Vagina (tissue), 2 donors: Measurements from ENCODE around the gene SUSD6. TPM values are rescaled to one million over a fixed set of nuclear protein-coding genes. Genes with fewer than 3 reads are reported as not detected.

Experiments
- DNase-seq, 2 donors: peaks; one replicate each; pipeline ENCODE4 v3.0.0-alpha.2; 2017; ENCODE audit errors: extremely low spot score in 2 of 2
- H3K27ac ChIP-seq: fragments of 200-600 bp; sonication (generic); one replicate; pipeline ENCODE4 v1.5.1; 2019
- H3K27me3 ChIP-seq: fragments of 200-600 bp; sonication (generic); one replicate; pipeline ENCODE4 v1.5.1; 2019
- H3K36me3 ChIP-seq, 2 donors: fragments of 200-600 bp; sonication (generic); one replicate each; pipeline ENCODE4 v1.5.1; 2017 to 2019
- H3K4me1 ChIP-seq: fragments of 200-600 bp; sonication (generic); one replicate; pipeline ENCODE4 v1.5.1; 2019
- H3K4me3 ChIP-seq, 2 donors: fragments of 200-600 bp; sonication (generic); 1 replicate in 1 of 2; 2 replicates in 1 of 2; pipeline ENCODE4 v1.5.1; 2016 to 2019
- H3K9me3 ChIP-seq: fragments of 200-600 bp; sonication (generic); one replicate; pipeline ENCODE4 v1.5.1; 2019
- POLR2A ChIP-seq, 2 donors: fragments of 450-650 bp; IDR thresholded peaks; one replicate each; pipeline ENCODE4 v1.6.1; 2017; ENCODE audit warnings: antibody characterized with exemption in 2 of 2, mild to moderate bottlenecking in 2 of 2, moderate library complexity in 2 of 2
- POLR2AphosphoS5 ChIP-seq, 2 donors: sonication (generic); formaldehyde crosslinking; IDR thresholded peaks; one replicate each; pipeline ENCODE4 v1.9.0; 2017; ENCODE audit warnings: antibody characterized with exemption in 2 of 2, mild to moderate bottlenecking in 2 of 2, low read depth in 1 of 2; ENCODE audit not compliant: insufficient read depth in 1 of 2
- intact Hi-C: fragments of 100-400 bp; cut with DNase I; formaldehyde crosslinking; loops from one replicate; pipeline ENCODE4 v1.15.1; 2023
- total RNA-seq: library from RNA; depleted of rRNA; stranded (reverse); fragments of >200 nt; gene quantifications from one replicate; pipeline ENCODE4 v1.2.3, GENCODE V29; 2016
- TF ChIP-seq, protein P1 (sequence below), 3 experiments: fragments of 450-650 bp in 2 of 3; fragments of 200-600 bp in 1 of 3; sonication (generic) in 1 of 3; IDR thresholded peaks; one replicate each; pipeline ENCODE4 v1.5.1; 2017 to 2019; ENCODE audit warnings: antibody characterized with exemption in 3 of 3, mild to moderate bottlenecking in 2 of 3, moderate library complexity in 2 of 3

Gene SUSD6
- total RNA-seq, 1 donor from 2014 or later = 36.6 TPM

DNA sequence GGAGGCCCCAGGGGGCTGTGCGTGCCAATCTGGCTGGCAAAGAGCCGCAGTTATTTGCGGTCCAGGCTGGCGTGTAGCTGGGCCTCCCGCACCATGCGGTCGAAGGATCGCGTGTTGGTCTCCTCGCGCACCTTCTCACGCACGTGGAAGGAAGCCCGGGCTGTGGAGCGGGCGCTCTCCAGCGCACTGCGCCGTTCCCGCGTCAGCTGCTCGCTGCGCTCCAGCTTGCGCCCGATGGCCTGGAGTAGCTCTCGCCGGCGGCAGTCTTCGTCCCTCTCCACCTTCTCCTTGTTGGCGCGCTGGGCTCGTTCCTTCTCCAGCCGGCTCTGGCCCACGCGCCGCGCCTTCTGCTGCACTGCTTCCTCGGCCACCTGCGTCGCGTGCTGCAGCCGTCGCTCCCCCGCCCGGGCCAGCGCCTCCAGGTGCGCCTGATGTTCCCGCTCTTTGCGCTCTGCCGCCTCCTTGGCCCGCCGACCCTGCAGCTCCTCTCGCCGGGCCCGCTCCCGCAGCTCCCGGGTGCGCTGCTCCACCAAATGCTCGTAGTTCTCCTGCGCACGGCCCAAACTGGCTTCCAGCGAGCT, 39.9 kb upstream of the SUSD6 start:
- intact Hi-C loops = loop anchor here (10.0 kb wide), 1 partner anchor 1013 kb away; no protein-coding TSS in a partner anchor
- DNase-seq = no peak
- H3K4me3 ChIP-seq = peak overlapping the region; percentile 28 to 53
- H3K36me3 ChIP-seq = no peaks in the 10 kb centered on the region
- no peak for TF ChIP-seq POLR2AphosphoS5 (IDR thresholded peaks at IDR 0.05; ENCODE audit: insufficient read depth in 1 of 2, low read depth in 1 of 2)
- no peak for TF ChIP-seq POLR2A (IDR thresholded peaks at IDR 0.05)
- TF ChIP-seq, protein P1, sequence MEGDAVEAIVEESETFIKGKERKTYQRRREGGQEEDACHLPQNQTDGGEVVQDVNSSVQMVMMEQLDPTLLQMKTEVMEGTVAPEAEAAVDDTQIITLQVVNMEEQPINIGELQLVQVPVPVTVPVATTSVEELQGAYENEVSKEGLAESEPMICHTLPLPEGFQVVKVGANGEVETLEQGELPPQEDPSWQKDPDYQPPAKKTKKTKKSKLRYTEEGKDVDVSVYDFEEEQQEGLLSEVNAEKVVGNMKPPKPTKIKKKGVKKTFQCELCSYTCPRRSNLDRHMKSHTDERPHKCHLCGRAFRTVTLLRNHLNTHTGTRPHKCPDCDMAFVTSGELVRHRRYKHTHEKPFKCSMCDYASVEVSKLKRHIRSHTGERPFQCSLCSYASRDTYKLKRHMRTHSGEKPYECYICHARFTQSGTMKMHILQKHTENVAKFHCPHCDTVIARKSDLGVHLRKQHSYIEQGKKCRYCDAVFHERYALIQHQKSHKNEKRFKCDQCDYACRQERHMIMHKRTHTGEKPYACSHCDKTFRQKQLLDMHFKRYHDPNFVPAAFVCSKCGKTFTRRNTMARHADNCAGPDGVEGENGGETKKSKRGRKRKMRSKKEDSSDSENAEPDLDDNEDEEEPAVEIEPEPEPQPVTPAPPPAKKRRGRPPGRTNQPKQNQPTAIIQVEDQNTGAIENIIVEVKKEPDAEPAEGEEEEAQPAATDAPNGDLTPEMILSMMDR (IDR thresholded peaks at IDR 0.05) = no peak
- no peaks in the 10 kb centered on the region for H3K9me3 ChIP-seq
- H3K4me1 ChIP-seq = peaks cover 27% of the 10 kb centered on the region
- H3K27me3 ChIP-seq = no peaks in the 10 kb centered on the region
- H3K27ac ChIP-seq = no peak overlapping the region

DNA sequence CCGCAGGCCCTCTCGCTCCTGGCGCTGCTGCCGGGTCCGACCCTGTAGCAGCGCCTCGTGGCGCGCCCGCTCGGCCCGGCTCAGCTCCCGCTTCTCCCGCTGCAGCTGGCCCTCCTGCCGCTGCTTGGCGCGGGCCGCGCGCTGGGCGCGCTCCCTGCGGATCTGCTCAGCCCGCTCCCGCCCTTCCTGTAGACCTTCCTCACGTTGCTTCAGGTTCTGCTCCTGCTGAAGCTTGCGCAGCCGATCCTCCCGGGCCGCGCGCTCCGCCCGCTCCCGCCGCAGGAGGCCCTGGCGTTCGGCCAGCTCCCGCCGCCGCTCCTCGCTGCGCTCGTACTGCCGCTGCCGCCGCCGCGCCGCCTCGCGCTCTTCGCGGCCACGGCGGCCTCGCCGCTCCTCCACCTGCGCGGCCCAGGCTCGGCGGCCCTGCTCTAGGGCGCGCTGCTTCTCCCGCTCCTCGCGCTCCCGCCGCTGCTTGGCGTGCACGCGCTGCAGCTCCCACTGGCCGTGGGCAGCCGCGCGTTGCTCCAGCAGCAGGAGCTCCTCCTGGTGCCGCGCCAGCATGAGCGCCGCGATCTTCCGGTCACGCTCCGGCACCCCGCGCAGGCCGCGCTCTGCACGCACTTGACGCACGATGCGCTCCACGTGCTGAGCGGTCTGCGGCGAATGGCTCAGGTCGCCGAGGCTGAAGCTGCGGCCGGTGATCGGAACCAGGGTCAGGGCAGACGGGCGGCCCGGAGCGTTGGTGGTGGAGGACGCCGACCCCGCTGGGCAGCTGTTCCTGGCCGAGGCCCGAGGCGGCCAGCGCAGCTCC, 39.2 kb upstream of the SUSD6 start:
- H3K27me3 ChIP-seq = no peaks in the 10 kb centered on the region
- H3K27ac ChIP-seq = no peak overlapping the region
- peaks cover 27% of the 10 kb centered on the region for H3K4me1 ChIP-seq
- intact Hi-C loops = loop anchor here (10.0 kb wide), 1 partner anchor 1013 kb away; no protein-coding TSS in a partner anchor
- H3K4me3 ChIP-seq = peak overlapping the region; percentile 28 to 53
- no peaks in the 10 kb centered on the region for H3K36me3 ChIP-seq
- TF ChIP-seq POLR2A (IDR thresholded peaks at IDR 0.05) = no peak
- no peaks in the 10 kb centered on the region for H3K9me3 ChIP-seq
- no peak for DNase-seq

DNA sequence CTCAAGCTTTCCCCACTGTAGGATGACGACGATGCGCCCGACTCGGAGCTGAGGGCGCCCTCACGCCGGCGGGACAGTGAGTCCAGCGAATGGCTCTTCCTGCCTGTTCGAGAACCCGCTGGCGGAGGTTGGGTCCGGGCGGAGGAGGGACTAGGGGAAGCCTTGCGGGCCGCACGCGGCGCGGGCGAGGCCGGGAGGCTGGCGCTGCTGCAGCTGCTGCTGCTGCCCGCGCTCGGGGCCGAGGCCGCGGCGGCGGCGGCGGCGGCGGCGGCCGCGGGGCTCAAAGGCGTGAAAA, 38.6 kb upstream of the SUSD6 start:
- Histone ChIP-seq H3K4me3 (peak overlapping the region; percentile 28 to 53), H3K27ac (no peak overlapping the region), H3K4me1 (peaks cover 27% of the 10 kb centered on the region), H3K36me3 (no peaks in the 10 kb centered on the region), H3K9me3 (no peaks in the 10 kb centered on the region), H3K27me3 (no peaks in the 10 kb centered on the region)
- intact Hi-C loops = loop anchor here (10.0 kb wide), 1 partner anchor 1012 kb away; no protein-coding TSS in a partner anchor
- TF ChIP-seq, protein P1 (IDR thresholded peaks at IDR 0.05) = no peak
- no peak for TF ChIP-seq POLR2A (IDR thresholded peaks at IDR 0.05)
- no peak for TF ChIP-seq POLR2AphosphoS5 (IDR thresholded peaks at IDR 0.05; ENCODE audit: insufficient read depth in 1 of 2, low read depth in 1 of 2)
- no peak for DNase-seq

DNA sequence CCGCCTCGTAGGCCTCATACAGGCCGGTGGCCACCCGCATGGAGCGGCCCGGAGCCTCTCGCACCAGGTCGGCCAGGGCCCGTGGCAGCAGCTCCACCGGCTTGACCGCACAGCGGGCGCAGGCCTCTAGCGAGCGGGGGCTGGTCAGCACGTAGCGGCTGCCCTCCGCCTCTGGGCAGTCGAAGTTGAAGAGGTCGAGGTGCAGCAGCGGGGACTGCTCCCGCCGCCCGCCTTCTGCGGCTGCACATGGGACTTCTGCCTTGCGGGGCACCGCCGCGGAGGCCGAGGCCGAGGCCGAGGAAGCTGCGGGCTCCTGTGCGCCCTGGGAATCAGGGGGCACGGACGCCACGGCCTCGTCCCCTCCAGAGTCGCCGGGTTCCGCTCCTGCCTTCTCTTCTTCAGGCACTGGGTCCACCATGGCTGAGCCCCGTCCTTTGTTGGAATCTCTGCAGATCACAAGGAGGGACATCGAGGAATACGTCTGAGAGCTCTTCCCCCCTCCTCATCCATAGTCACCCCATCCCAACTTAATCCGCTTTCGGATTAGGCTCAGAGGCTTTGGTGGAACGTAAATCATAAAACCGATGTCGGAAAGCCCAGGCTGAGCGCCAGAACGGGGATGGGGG, 38.1 kb upstream of the SUSD6 start:
- Histone ChIP-seq H3K27me3 (no peaks in the 10 kb centered on the region), H3K9me3 (no peaks in the 10 kb centered on the region), H3K27ac (no peak overlapping the region), H3K4me3 (peak overlapping the region in 1 of 2 donors; percentile 53), H3K36me3 (no peaks in the 10 kb centered on the region), H3K4me1 (peaks cover 27% of the 10 kb centered on the region)
- TF ChIP-seq POLR2A (IDR thresholded peaks at IDR 0.05) (no peak), POLR2AphosphoS5 (IDR thresholded peaks at IDR 0.05; ENCODE audit: insufficient read depth in 1 of 2, low read depth in 1 of 2) (no peak)
- TF ChIP-seq, protein P1 (IDR thresholded peaks at IDR 0.05) = no peak
- no peak for DNase-seq
- intact Hi-C loops = loop anchor here (10.0 kb wide), 1 partner anchor 1011 kb away; no protein-coding TSS in a partner anchor

GRCh38 chr14:69573831-69574262, 37.5 kb upstream of the SUSD6 start:
- H3K27ac ChIP-seq = no peak overlapping the region
- intact Hi-C loops = loop anchor here (10.0 kb wide), 1 partner anchor 1011 kb away; no protein-coding TSS in a partner anchor
- DNase-seq = no peak
- TF ChIP-seq POLR2A (IDR thresholded peaks at IDR 0.05) = no peak
- peaks cover 27% of the 10 kb centered on the region for H3K4me1 ChIP-seq
- H3K4me3 ChIP-seq = peak overlapping the region in 1 of 2 donors; percentile 53
- no peaks in the 10 kb centered on the region for H3K27me3 ChIP-seq
- no peaks in the 10 kb centered on the region for H3K9me3 ChIP-seq
- no peaks in the 10 kb centered on the region for H3K36me3 ChIP-seq
